DMS79 (cell line): Measurements from ENCODE around the gene TRAM2.

ENCODE experiments used
- DNase-seq: peaks from one replicate; lab custom pipeline; 2025; lab: John Stamatoyannopoulos, UW

Gene TRAM2

DNA sequence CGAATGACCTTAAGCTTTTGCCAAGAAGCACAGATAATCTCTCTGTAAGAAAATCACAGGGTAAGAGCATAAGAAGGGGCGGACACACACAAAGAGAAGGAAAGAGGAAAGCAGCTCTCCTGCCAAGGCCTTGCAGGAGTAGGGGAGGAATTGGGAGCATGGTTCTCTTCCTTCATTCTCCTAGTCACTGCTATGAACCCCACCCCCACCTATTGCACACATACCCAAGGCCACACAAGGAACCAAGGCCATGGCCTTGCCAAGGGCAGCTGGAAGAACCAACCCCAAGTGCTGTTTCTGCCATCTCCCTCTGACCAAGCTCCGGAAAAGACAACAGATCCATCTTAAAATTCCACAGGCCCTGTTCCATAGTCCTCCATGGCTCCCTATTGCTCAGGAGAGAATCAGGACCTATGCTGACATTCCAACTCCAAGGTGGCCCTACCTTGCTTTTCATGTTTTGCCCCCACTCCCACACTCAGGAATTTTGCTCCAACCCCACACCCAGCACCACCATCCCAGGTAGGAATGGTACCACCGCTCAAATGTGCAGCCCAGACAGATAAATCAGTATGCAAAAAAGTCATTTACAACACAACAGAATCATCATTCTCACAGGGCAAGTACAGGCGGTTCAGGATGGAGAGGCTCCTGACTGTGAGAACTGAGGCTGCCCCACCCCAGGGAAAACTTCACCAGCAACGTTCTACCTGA, 31.3 kb downstream of the TRAM2 start:
- no peak for DNase-seq

DNA sequence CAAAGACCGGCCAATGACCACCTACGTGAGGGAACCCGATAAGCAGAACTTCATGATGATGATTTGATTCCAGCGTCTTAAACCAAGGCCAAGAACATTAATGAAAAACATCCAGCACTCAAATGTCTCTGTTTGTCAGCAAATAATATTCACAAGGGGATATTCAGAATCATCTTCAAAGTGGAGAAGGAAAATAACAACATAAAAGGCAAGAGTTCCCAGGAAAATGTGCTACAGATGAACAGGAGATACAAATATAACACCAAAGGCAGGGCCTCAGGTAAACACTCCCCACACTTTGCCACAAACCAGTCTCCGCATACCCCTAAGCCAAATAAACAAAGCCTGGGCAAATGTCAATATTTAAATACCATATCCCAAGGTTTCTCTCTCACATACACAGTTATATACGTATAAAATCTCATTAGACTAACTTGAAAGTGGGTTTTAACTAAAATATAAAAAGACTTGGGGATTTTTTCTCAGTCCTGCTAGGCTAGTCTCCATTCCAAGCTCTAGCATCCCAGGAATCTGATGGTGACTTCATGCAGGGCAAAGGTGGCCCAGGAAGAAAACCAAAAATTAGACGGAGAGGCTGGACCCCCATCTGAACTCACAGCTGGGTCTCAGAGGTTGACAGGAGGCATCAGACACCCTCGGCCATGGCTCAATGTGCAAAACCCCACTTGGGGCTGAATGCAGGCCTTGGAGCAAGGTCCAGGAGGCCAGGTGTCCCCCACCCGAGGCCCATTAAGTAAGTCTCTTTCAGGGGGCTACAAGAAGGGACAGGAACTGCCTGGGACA, 32.1 kb downstream of the TRAM2 start:
- DNase-seq: no peak

DNA sequence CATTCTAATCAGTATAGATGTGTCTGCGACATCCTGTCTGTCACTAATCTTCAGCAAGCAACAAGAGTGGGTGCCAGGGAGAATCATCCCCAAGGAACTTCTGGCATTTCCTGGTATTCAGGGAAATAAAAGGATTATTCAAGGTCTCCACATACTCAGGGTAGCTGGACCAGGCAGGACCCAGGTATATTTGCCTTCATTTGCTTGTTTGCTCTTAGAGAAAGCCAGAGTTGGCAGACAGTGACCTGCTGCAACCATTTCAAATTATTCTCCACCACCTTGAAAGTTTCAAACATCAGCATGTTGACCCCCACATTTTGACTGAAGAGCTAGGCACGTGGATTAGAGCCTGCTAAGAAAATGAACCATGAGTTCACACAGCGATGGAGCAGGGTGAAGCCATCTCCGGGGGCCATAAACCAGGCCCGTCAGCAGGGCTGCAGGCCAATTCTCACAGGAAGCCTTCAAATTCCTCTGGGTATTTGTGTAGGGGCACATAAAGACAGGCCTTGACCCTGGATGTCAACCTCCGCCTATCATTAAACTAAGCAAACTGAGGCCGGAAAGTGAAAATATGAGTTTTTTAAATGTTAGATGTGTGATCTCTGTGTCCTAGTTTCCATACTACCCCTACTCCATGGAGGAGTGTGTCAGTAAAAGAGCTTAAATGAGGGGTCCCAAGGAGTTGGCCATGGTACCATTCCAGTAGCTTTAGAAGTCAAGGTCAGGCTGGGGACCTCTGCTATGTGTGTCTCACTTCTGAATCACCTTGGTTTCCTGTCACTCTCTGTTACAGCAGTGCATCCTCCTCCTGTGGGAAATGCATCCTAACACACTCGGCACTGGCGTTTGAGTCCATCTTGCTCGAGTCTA, 32.9 kb downstream of the TRAM2 start:
- no peak for DNase-seq

DNA sequence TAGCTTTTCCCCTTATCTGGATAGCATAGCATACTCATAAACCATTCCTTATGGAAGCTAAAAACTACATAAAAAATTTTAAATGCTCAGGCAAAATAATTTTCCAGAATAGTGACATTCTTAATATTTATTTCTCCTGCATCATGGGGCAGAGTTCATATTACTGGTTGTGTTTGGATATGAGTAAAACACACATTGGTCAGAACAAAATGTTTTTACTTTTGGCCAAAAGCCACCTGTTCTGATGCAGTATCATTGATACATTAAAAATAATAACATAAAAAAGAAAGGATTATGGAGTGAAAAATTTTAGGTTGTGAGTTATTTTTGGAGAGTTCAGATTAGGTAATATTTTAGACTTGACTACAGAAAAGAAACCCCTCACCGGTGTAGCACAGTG, 33.6 kb downstream of the TRAM2 start:
- DNase-seq: no peak

DNA sequence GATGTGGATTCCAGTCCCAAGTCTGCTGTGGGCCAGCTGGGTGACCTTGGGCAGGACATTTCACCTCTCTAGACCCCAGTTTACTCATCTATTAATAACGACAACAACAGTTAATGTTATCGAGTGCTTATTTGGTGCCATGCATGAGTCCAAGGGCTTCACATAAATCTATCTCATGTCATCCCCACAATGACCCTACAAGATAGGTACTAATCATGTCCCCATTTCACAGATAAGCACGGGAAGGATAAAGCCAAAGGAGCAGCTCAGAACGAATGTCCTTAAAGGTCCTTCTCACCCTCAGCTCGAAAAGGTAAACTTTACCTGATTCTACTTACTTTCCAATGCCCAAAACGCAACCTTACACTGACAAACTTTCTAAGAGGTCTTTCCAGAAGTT, 35.7 kb downstream of the TRAM2 start:
- DNase-seq: no peak

DNA sequence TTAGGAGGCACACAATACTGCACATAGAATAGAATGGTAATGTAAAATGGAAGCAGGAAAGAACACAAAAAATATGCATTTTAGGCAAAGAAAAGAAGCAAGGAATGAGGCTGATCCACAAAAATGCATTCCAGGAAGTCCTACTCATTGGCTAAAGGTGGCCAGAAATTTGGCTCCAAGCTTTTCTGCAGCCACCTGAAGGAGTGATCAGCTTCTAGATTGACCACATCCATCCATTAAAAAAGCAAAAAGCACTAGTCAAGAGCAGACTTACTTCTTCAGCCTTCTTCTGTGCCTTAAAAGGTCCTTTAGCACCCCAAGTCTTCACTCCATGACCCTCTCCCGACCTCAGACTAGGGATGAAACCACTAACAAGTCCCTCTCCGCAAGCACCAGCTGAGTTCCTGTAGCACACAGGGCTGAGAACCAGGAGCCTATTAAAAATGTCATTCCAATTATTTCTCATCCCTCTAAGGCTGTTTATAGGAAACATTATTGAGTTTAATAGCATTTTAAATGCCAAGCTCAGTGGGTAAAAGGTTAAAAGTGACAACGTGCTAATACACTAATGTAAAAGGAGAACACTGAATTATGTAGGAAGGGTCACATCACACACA, 36.5 kb downstream of the TRAM2 start:
- no peak for DNase-seq

DNA sequence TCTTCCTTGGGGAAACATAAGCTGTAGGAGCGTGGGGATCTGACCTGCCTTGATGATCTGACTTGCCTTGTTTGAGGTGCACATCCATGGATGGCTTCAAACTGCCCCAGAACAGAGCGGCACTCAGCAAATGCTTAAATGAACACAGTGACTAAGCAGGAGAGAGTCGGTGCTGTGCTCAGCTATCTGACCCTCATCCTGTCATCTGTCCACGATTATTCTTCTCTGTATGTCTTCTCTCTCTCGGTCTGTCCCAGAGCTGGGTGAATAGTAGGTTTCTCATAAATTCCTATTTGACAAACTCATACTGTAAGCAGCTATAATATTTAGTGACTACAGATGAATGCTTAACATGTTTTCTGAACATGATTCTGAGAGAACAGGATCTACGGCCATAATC, 37.3 kb downstream of the TRAM2 start:
- DNase-seq: no peak

DNA sequence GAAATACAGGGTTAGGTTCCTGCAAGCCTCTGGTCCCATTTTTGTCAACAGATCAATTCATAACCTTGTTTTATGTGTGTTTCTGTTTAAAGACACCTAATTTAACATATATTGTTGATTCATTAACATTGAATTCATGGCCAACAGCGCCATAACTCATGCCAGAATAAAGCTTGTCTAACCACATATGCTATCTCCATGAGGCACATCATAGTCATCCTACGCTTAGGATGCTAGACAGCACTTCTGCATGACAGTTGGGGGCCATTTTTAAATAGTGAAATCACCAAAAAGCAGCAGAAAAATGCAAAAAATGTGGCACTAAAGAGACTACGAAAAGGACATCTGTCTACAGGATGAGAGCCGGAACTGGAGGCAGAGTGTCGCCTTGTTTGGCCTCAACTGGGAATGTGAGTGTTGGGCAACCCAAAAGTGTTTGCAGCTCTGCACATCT, 37.9 kb downstream of the TRAM2 start:
- no peak for DNase-seq

DNA sequence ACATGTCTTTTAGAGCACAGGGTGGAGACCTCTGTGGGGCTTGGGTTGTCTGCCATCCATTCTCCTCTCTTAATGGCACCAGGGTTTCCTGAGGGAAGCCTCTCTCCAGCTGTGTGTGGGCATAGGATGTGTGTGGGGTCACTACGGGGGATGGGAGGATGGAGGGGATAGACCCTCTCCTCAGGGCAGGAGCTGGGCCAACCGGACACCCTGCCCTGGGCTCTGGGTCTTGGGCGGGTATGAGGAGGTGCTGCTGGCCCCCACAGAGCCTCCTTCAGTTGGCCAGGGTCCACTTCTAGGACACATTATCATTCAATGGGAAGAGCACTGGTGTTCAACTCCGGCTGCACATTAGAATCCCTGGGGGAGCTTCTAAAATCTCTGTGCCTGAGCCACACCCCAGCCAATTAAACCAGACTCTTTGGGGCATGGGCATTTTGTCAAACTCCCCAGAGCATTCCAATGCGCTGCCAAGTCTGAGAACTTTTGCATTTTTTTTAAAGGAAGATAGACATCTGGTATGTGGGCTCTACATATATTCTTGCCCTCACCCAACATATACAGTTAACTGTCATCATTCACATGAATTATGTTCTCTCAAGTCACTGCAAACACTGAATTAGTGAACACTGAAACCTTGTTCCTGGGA, 38.5 kb downstream of the TRAM2 start:
- no peak for DNase-seq

DNA sequence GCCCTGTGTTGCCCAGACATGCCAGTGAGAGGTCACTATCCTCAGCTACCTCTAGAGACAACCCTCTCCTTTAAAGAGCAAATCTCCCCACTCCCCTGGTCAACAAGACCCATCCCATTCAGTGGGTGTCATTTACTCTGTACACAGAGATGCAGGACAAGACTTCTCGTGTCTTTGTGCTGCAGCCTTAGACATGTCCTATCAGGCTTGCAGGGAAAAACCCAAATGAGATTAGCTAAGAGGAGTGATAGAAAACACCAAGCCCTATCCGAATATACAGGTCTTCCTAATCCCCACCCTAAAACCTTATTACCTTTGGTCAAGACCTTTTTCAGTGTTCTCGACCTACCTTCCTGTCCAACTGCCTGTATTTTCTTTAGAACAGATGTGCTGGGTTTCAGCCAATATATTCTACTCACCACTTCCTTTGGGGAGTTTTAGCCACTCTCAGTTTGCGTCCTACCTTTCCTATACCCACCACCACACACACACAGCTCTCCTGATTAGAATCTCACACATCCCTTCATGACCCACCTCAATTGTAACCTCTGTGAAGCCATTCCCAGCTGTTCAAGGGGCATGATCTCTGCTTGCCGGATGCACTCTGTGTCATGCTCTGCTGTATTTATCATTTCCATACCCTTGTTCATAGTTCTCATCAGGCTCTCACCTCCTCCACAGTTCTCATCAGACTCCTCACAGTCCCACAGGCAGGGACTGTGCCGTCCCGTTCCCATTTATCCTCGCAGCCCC, 39.7 kb downstream of the TRAM2 start:
- DNase-seq: no peak

DNA sequence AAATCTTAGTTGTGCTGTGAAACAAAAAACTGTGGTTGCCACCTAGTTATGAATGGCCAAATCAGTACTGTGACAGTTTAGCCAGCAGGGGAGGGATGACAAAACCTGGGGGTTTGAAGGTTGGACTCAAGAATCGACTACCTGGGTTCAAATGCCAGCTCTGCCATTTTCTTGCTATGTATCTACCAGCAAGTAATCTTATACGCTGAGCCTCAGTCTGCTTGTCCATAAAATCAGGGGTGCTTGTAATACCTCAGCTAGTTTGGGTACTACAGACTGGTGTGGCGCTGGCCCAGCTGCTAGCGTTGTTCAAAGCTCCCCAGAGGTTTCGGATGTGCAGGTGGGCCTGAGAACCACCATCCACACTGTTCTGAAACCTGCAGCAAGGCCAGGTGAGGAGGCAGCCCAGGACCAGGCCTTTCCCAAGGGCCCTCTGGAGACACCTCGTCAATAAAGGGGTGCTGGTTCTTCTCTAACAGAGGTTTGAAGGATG, 40.4 kb downstream of the TRAM2 start:
- DNase-seq: no peak

DNA sequence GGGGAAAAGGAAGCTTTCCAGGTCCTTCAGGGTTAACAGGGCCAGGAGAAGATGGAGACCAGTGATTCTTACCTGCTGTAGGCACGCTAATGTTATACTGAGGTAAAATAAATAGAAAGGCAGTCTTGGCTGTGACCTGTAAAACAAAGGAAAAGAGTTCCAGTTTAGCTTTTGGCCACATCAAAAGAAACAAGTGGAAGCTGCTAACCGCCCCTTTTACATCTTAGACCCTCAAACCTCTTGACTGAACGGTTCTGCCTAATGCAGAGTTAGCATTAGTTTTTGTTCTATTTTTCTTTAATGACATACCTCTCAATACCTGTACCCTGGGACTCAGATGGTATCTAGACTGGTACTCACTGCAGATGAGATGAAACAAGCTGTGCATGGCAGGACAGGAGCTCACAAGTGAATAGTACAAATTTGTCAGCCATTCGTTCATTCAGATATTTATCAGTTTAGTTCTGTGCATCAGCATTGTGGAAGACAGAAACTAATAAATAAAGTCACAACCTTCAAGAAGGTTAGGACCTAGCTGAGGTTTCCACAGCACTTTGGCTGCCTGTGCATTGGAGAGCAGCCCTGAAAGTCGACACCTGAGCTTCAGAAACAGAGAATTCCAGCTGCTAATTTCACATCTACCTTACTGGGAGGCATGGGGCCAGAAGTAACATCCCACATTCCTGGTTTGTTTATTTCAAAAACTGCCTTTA, 41.0 kb downstream of the TRAM2 start:
- DNase-seq: no peak

DNA sequence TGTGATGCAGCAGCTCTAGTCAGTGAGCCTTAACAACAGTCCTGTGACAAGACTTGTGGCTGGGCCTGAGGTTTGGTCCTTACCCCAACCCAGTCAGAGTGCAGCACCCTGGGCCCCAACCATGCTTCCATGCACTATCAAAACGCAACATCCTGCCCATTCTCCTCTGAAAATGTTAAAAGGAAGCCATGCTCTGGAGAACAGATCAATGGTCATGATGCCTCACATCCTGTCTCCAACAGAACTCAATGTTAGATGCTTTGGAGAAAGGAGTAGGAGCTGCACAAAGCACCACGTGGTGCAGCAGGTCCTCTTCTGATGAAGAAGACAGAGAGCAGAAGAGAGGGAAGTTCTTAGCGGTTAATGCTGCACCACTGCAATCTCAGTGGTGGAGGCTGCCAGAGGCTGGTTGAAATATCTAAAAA, 41.9 kb downstream of the TRAM2 start:
- DNase-seq: no peak

DNA sequence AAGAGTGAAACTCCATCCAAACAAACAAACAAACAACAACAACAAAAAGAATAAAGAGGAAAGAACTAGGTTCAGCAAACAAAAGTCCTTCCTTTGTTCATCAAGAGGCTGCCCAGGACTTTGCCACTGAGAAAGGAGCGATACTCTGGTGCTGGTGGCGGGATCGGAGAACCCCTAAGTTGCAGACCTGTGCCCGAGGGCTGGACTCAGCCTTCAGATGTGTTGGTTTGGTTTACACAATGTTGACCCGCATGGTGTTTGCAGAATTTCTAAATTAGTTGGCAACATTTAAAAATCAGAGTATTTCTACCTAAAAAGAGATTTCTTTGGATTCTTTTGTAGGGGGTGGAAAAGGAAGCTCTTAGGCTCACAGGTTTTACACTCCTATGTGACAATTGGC, 42.5 kb downstream of the TRAM2 start:
- no peak for DNase-seq

DNA sequence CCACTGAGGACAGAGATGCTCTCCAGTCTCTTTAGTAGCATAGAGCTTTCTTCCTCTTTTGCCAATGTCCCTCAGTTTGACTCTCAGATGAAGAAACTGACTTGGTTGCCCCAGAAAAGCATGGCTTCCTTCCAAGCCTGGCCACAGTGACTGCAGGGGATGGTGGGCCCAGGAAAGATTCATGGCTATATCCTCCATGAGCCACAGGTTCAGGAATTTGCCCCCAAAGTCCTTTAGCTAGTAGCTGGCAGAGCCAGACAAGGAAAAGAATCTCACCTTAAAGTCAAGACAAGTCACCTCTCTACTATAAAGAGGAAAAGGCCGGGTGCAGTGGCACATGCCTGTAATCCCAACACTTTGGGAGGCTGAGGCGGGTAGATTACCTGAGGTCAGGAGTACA, 43.4 kb downstream of the TRAM2 start:
- no peak for DNase-seq

DNA sequence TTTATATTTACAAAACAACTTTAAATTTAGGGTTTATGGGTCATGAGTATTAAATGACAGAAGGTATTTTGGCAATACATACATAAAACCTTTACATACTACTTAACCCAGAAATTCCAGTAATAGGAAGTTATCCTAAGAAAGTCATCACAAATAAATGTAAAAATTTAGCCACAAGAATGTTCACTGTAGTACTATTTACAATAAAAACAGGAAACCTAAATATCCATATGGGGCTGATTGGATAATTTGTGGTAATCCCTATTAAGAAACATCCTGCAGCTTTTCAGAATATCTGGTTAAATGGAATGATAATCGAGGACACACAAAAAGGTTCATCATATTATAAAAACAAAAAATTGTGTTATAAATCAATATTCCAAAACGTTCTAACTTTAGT, 44.4 kb downstream of the TRAM2 start:
- DNase-seq: no peak

DNA sequence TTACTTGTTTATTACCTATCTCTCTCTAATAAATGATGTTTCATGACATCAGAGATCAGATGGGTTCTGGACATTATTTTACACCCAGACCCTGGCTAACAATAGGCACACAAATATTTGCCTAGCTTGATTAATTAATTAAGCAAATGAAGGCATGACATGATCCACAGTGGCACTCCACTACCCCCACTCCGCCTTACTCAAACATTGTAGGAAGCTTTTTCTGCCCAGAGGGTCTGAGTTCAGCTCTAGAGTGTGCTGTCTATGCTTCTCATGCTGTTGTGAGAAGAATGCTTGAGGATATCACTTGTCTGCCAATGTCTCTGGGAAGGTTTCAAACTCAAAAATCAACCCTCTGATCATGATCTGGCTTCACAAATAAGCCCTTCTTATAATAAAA, 45.0 kb downstream of the TRAM2 start:
- no peak for DNase-seq

DNA sequence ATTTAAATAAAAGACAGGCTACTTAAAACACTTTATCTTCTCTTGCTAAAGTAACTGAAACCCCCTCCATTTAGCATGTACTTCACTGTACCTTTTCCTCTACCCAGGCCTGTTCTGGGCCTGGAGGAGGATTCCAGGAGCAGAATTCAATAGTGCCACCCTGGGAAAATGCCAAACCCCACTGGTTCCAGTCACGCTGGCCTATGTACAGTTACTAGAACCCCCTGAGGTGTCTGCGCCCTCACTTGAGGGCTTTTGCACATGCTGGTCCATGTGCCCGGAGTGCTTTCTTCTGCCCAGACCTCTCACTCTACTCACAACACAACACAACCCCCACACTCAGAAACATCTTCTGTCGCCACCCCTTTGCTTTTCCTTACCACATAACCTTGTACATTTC, 45.5 kb downstream of the TRAM2 start:
- DNase-seq: no peak

DNA sequence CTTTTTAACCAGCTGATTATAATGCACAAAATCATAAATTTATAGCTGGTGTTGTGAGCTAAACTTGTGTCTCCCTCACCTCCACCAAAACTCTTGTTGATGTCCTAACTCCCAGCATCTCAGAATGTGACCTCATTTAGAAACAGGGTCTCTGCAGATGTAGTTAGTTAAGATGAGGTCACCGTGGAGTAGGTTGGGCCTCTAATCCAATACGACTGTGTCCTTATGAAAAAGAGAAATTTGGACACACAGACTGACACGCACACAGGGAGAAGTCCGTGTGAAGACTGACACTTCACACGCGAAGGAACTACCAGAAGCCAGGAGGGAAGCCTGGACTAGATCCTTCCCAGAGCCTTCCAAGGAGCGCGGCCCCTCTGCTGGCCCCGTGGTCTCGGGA, 46.5 kb downstream of the TRAM2 start:
- DNase-seq: no peak

DNA sequence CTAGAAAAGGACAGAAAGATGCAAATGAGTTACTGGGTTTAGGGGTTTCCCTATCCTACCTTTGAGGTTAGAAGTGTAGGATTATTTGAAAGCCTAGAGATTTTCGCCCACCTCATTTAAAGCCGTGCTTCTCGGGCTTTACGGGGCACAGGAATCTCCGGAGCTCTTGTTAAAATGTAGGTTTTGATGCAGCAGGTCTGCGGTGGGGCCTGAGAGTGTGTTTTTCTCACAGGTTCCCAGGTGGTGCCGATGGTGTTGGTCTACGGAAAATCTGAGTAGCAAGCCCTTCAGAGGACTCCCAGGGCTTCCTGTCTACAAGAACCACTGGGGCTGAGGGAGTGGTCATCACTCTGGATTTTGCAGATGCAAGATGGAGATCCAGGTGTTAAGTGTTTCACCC, 47.5 kb downstream of the TRAM2 start:
- no peak for DNase-seq
